PFSK-1 (cell line): ENCODE measurements around the gene L3MBTL4.

Experiments
- FOXP2 ChIP-seq: optimal IDR thresholded peaks from 2 replicates; pipeline ENCODE3; 2011; ENCODE audit warnings: borderline replicate concordance, control low read depth, inconsistent platforms; ENCODE audit not compliant: insufficient read depth; ENCODE audit errors: extremely low read length, extremely low read depth
- POLR2AphosphoS5 ChIP-seq: IDR thresholded peaks from 2 replicates; pipeline ENCODE4 v1.6.1; 2012; ENCODE audit warnings: low read depth, mild to moderate bottlenecking, control low read depth, low read length, moderate library complexity
- REST ChIP-seq, 2 experiments: IDR thresholded peaks; 2 replicates each; pipeline versions ENCODE4 v1.6.1 to v1.8.0; 2011 to 2012; ENCODE audit warnings: low read depth in 2 of 2, low read length in 2 of 2, control low read depth in 1 of 2, inconsistent platforms in 1 of 2, mild to moderate bottlenecking in 1 of 2, moderate library complexity in 1 of 2; ENCODE audit not compliant: insufficient read depth in 1 of 2
- SIN3A ChIP-seq: IDR thresholded peaks from 2 replicates; pipeline ENCODE4 v1.6.1; 2012; ENCODE audit warnings: mild to moderate bottlenecking, low read length, moderate library complexity, borderline replicate concordance; ENCODE audit not compliant: insufficient read depth
- TAF1 ChIP-seq: IDR thresholded peaks from 2 replicates; pipeline ENCODE4 v1.6.1; 2012; ENCODE audit warnings: low read length, control low read depth, borderline replicate concordance; ENCODE audit not compliant: insufficient read depth

Gene L3MBTL4

GRCh38 chr18:6409933-6410332 lies 4.8 kb downstream of the L3MBTL4 start:
- TF ChIP-seq REST (IDR thresholded peaks at IDR 0.05; ENCODE audit: insufficient read depth in 1 of 2, low read depth in 2 of 2, low read length in 2 of 2) = no peak
- TF ChIP-seq FOXP2 = no peak
- no peak for TF ChIP-seq POLR2AphosphoS5
- no peak for TF ChIP-seq SIN3A
- no peak for TF ChIP-seq TAF1

GRCh38 chr18:6406910-6407470 lies 7.7 kb downstream of the L3MBTL4 start:
- TF ChIP-seq TAF1 (no peak), FOXP2 (no peak), SIN3A (no peak), REST (IDR thresholded peaks at IDR 0.05; ENCODE audit: insufficient read depth in 1 of 2, low read depth in 2 of 2, low read length in 2 of 2) (no peak), POLR2AphosphoS5 (no peak)

GRCh38 chr18:6406075-6406909 lies 8.4 kb downstream of the L3MBTL4 start:
- no peak for TF ChIP-seq SIN3A
- TF ChIP-seq POLR2AphosphoS5 = no peak
- TF ChIP-seq FOXP2 = no peak
- no peak for TF ChIP-seq TAF1
- no peak for TF ChIP-seq REST (IDR thresholded peaks at IDR 0.05; ENCODE audit: insufficient read depth in 1 of 2, low read depth in 2 of 2, low read length in 2 of 2)

- TF ChIP-seq POLR2AphosphoS5 = no peak
- no peak for TF ChIP-seq SIN3A
- TF ChIP-seq FOXP2 = no peak
- no peak for TF ChIP-seq TAF1
- no peak for TF ChIP-seq REST (IDR thresholded peaks at IDR 0.05; ENCODE audit: insufficient read depth in 1 of 2, low read depth in 2 of 2, low read length in 2 of 2)
Measured at GRCh38 chr18:6405237-6406074, 9.3 kb downstream of the L3MBTL4 start.
